Vagina (tissue), 2 donors: Measurements from ENCODE around the gene CYP26A1. TPM values are rescaled to one million over a fixed set of nuclear protein-coding genes. Genes with fewer than 3 reads are reported as not detected.
A peak's percentile ranks its signal among the peaks of the same experiment; 100 is the strongest.
"Not testable (repeated sequence)": the region's sequence is repeated elsewhere in the genome, so short reads cannot be mapped to it uniquely, and the experiment has no call there.

Experiments
- DNase-seq, 2 donors: peaks; one replicate each; pipeline ENCODE4 v3.0.0-alpha.2; 2017; ENCODE audit errors: extremely low spot score in 2 of 2
- H3K27ac ChIP-seq: fragments of 200-600 bp; sonication (generic); one replicate; pipeline ENCODE4 v1.5.1; 2019
- H3K27me3 ChIP-seq: fragments of 200-600 bp; sonication (generic); one replicate; pipeline ENCODE4 v1.5.1; 2019
- H3K36me3 ChIP-seq, 2 donors: fragments of 200-600 bp; sonication (generic); one replicate each; pipeline ENCODE4 v1.5.1; 2017 to 2019
- H3K4me1 ChIP-seq: fragments of 200-600 bp; sonication (generic); one replicate; pipeline ENCODE4 v1.5.1; 2019
- H3K4me3 ChIP-seq, 2 donors: fragments of 200-600 bp; sonication (generic); 1 replicate in 1 of 2; 2 replicates in 1 of 2; pipeline ENCODE4 v1.5.1; 2016 to 2019
- H3K9me3 ChIP-seq: fragments of 200-600 bp; sonication (generic); one replicate; pipeline ENCODE4 v1.5.1; 2019
- CTCF ChIP-seq, 3 experiments: fragments of 450-650 bp in 2 of 3; fragments of 200-600 bp in 1 of 3; sonication (generic) in 1 of 3; IDR thresholded peaks; one replicate each; pipeline ENCODE4 v1.5.1; 2017 to 2019; ENCODE audit warnings: antibody characterized with exemption in 3 of 3, mild to moderate bottlenecking in 2 of 3, moderate library complexity in 2 of 3
- POLR2A ChIP-seq, 2 donors: fragments of 450-650 bp; IDR thresholded peaks; one replicate each; pipeline ENCODE4 v1.6.1; 2017; ENCODE audit warnings: antibody characterized with exemption in 2 of 2, mild to moderate bottlenecking in 2 of 2, moderate library complexity in 2 of 2
- POLR2AphosphoS5 ChIP-seq, 2 donors: sonication (generic); formaldehyde crosslinking; IDR thresholded peaks; one replicate each; pipeline ENCODE4 v1.9.0; 2017; ENCODE audit warnings: antibody characterized with exemption in 2 of 2, mild to moderate bottlenecking in 2 of 2, low read depth in 1 of 2; ENCODE audit not compliant: insufficient read depth in 1 of 2
- intact Hi-C: fragments of 100-400 bp; cut with DNase I; formaldehyde crosslinking; loops from one replicate; pipeline ENCODE4 v1.15.1; 2023
- total RNA-seq: library from RNA; depleted of rRNA; stranded (reverse); fragments of >200 nt; gene quantifications from one replicate; pipeline ENCODE4 v1.2.3, GENCODE V29; 2016

Gene CYP26A1
- total RNA-seq, 1 donor from 2014 or later = not detected

DNA sequence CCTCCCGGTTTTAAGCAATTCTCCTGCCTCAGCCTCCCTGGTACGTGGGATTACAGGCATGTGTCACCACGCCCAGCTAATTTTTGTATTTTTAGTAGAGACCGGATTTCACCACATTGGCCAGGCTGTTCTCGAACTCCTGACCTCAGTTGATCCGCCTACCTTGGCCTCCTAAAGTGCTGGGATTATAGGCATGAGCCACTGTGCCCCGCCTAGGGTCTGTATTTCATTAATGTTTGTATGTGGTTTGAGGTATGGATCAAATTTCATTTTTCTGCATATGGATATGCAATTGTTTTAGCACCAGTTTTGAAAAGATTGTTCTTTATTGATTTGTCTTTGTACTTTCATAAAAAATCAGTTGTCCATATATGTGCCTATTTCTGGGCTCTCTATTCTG lies 26.0 kb downstream of the CYP26A1 start:
- Histone ChIP-seq H3K36me3 (no peaks in the 10 kb centered on the region), H3K27ac (no peak overlapping the region), H3K27me3 (no peaks in the 10 kb centered on the region), H3K4me1 (no peaks in the 10 kb centered on the region), H3K9me3 (no peaks in the 10 kb centered on the region), H3K4me3 (no peak overlapping the region)
- no peak for DNase-seq
- intact Hi-C loops = no loop called here
- TF ChIP-seq POLR2AphosphoS5 (IDR thresholded peaks at IDR 0.05; ENCODE audit: insufficient read depth in 1 of 2, low read depth in 1 of 2) = no peak
- TF ChIP-seq CTCF (IDR thresholded peaks at IDR 0.05) = no peak
- no peak for TF ChIP-seq POLR2A (IDR thresholded peaks at IDR 0.05)

DNA sequence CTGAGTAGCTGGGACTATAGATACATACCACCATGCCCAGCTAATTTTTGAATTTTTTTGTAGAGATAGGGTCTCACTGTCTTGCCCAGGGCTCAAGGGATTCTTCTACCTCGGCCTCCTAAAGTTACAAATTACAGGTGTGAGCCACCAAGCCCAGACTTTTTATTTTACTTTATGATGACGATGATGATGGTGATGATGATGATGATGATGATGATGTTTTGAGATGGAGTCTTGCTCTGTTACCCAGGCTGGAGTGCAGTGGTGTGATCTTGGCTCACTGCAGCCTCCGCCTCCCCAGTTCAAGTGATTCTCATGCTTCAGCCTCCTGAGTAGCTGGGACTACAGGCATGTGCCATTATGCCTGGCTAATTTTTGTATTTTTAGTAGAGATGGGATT lies 27.5 kb downstream of the CYP26A1 start:
- H3K4me1 ChIP-seq, H3K27ac ChIP-seq, H3K9me3 ChIP-seq, H3K27me3 ChIP-seq, H3K36me3 ChIP-seq, intact Hi-C loops, DNase-seq, H3K4me3 ChIP-seq: not testable (repeated sequence)

DNA sequence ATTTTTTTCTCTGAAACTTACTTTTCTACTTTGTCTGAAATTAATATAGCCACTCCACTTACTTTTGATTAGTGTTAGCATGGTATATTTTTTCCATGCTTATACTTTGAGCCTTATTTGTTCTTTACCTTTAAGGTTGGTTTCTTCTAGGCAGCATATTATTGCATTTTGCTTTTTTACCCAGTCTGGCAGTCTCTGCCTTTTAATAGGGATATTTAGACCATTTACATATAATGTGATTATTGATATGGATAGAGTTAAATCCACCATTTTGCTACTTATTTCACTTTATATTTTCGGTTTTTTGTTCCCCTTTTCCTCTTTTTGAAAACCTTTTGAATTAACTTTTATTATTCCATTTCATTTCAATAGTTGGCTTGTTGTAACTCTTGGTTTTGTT lies 30.3 kb downstream of the CYP26A1 start:
- Histone ChIP-seq H3K4me1 (no peaks in the 10 kb centered on the region), H3K27ac (no peak overlapping the region), H3K36me3 (no peaks in the 10 kb centered on the region), H3K27me3 (no peaks in the 10 kb centered on the region), H3K4me3 (no peak overlapping the region), H3K9me3 (no peaks in the 10 kb centered on the region)
- intact Hi-C loops = no loop called here
- DNase-seq = no peak
- no peak for TF ChIP-seq POLR2A (IDR thresholded peaks at IDR 0.05)
- TF ChIP-seq CTCF (IDR thresholded peaks at IDR 0.05) = no peak
- TF ChIP-seq POLR2AphosphoS5 (IDR thresholded peaks at IDR 0.05; ENCODE audit: insufficient read depth in 1 of 2, low read depth in 1 of 2) = no peak

DNA sequence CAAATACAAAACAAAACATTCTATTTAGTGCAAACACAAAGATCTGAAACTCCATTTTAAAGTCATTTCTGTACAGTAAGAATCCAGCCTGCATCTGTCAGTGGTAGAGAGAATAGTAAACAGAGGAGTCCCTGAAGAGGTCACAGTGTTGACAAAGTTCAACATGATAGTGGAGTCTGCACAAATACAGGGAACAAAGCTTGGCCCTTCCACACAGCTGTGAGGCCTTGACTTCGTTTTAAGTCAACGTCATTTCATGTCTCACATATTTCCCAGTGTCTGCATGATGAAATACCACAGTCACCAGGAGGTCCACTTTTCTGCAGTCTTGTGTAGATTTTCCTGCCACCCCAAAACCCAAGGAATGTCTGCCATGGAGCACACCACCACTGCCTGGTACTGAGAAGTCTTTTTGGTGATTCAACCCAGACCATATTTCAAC lies 33.0 kb downstream of the CYP26A1 start:
- H3K27me3 ChIP-seq = no peaks in the 10 kb centered on the region
- DNase-seq = peak in 1 of 2 donors; percentile 58
- no peak for TF ChIP-seq POLR2AphosphoS5 (IDR thresholded peaks at IDR 0.05; ENCODE audit: insufficient read depth in 1 of 2, low read depth in 1 of 2)
- TF ChIP-seq CTCF (IDR thresholded peaks at IDR 0.05) = no peak
- no peak for TF ChIP-seq POLR2A (IDR thresholded peaks at IDR 0.05)
- no peak overlapping the region for H3K27ac ChIP-seq
- H3K9me3 ChIP-seq = no peaks in the 10 kb centered on the region
- intact Hi-C loops = no loop called here
- H3K4me3 ChIP-seq = no peak overlapping the region
- H3K36me3 ChIP-seq = no peaks in the 10 kb centered on the region
- no peaks in the 10 kb centered on the region for H3K4me1 ChIP-seq

GRCh38 chr10:93110472-93111146 lies 36.9 kb downstream of the CYP26A1 start:
- Histone ChIP-seq H3K4me3 (no peak overlapping the region), H3K27me3 (no peaks in the 10 kb centered on the region), H3K4me1 (no peaks in the 10 kb centered on the region), H3K27ac (no peak overlapping the region), H3K36me3 (no peaks in the 10 kb centered on the region), H3K9me3 (no peaks in the 10 kb centered on the region)
- DNase-seq = no peak
- intact Hi-C loops = no loop called here
- TF ChIP-seq POLR2AphosphoS5 (IDR thresholded peaks at IDR 0.05; ENCODE audit: insufficient read depth in 1 of 2, low read depth in 1 of 2) (no peak), POLR2A (IDR thresholded peaks at IDR 0.05) (no peak), CTCF (IDR thresholded peaks at IDR 0.05) (no peak)
